ENCODE data around the gene ATRN.
"Not testable (repeated sequence)": the region's sequence is repeated elsewhere in the genome, so short reads cannot be mapped to it uniquely, and the experiment has no call there.

Gene ATRN

DNA sequence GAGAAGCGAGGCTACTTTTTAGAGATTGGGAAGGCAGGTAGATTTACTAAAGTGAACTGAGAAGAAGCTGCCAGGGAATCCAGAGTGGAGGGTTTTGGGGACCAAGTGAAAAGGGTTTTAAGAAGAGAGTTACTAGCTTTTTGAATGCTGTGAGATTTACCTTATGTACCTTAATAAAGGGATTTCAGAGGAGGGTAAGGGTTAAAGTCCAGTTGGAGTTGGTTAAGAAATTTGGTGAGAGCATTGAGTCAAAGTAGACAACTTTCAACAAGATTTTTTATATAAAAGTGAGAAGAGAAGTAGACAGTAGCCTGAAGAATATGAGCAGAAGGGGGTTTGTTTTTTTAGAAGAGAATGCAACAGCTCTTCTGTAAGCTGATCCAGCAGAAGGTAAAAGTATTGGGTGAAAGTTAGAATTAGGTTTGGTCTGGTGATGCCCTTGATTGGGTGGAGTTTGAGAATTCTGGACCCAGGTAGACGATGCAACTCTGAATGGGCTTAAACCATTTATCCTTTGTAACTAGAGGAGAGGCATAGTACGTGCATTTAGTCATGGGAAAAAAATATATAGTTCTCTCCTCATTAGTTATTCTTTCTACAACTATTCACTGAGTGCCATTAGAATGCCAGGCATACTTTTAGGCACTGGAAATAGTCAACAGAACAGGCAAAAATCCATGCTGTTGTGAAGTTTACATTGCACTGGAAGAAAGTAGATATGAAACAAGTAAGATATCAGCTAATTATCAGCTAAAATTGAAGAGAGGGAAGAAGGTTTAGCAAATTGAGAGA, 44.8 kb downstream of the ATRN start:
- no peak for DNase-seq (ENCODE audit: low read depth in 2 of 2)

DNA sequence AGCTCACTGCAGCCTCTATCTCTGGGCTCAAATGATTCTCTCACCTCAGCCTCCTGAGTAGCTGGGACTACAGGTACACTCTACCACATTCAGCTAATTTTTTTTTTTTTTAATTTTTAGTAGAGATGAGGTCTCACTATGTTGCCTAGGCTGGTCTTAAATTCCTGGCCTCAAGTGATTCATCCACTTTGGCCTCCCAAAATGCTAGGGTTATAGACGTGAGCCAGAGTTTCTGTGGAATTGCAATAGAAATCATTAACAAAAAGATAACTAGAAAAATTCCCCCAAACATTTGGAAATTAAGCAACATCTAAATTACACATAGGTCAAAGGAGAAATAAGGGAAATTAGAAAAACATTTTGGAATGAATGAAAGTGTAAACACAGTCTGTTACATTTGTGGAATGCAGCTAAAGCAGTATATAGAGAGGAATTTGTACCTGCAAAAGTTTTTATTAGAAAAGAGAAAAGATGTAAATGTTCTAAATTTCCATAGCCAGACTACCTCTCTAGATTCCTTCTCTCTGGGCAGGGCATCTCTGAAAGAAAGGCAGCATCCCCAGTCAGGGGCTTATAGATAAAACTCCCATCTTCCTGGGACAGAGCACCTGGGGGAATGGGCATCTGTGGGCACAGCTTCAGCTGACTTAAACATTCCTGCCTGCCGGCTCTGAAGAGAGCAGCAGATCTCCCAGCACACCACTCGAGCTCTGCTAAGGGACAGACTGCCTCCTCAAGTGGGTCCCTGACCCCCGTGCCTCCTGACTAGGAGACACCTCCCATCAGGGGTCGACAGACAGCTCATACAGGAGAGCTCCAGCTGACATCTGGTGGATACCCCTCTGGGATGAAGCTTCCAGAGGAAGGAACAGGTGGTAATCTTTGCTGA, 51.3 kb downstream of the ATRN start:
- no peak for DNase-seq (ENCODE audit: low read depth in 2 of 2)

DNA sequence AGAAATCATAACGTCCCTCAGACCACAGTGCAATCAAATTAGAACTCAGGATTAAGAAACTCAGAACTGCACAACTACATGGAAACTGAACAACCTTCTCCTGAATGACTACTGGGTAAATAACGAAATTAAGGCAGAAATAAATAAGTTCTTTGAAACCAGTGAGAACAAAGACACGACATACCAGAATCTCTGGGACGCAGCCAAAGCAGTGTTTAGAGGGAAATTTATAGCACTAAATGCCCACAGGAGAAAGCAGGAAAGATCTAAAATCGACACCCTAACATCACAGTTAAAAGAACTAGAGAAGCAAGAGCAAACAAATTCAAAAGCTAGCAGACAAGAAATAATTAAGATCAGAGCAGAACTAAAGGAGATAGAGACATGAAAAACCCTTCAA, 53.9 kb downstream of the ATRN start:
- DNase-seq (ENCODE audit: low read depth in 2 of 2) = not testable (repeated sequence)

DNA sequence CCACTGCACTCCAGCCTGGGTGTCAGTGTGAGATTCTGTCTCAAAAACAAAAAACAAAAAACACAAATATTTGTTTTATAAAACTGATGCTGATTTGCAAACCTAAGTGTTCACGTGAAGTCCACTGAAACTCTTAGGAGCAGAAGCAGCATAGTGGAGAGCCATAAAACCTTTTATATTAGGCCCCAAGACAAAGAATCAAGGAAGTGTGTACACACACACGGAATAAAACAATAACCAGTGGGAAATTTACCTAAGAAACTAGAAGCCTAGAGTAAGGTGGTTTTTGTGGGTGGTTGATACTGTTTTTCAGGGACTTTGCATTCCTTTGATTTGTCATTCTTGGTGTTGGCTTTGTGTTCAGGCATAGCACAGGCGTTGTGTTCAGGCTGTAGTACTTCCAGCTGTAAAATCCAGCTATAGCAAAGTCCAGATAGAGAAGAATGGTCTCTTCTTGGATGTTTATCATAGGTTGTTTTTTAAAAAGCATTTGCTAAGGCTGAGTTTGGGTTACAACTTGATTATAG, 61.3 kb downstream of the ATRN start:
- DNase-seq (ENCODE audit: low read depth in 2 of 2) = no peak

DNA sequence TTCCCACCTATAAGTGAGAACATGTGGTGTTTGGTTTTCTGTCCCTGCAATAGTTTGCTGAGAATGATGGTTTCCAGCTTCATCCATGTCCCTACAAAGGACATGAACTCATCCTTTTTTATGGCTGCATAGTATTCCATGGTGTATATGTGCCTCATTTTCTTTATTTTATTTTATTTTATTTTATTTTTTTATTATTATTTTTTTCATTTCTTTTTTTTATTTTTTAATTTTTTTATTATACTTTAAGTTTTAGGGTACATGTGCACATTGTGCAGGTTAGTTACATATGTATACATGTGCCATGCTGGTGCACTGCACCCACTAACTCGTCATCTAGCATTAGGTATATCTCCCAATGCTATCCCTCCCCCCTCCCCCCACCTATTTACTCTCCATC, 66.9 kb downstream of the ATRN start:
- not testable (repeated sequence) for DNase-seq (ENCODE audit: low read depth in 2 of 2)

DNA sequence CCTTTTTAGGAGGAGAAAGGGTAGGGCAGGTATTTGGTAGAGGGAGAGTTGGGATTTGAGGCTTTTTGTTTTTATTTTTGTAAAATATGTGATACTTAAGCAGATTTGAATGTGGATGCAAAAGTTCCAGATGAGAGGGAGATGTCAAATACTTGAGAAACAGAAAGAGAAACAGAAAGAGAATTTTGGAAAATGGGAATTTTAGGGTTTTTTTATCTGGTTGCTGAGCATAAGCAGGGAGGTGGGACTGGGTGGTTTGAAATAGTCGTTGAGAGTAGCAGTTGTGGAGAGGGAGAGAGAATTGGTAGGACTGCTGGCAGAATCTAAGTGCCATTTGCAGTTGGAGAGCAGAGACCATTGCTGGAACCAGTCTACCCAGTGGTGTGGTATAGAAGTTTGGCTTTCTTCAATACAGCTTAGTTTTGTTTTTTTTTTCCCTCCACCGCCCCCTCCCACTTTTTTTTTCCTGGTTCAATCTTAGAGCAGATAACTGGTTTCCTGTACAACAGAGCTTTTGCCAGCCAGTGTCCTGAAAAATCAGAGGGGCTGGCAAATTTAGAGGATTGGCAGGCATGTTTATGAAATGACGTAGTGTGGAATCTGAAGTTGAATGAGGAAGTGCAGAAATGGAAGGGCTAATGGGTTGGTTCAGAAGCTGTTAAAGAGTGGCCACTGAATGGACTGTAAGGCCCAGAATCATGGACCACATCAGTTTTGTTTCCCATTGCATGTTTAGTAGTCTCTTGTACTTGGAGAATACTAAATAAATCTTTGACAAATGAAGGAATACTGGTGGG, 68.7 kb downstream of the ATRN start:
- no peak for DNase-seq (ENCODE audit: low read depth in 2 of 2)

DNA sequence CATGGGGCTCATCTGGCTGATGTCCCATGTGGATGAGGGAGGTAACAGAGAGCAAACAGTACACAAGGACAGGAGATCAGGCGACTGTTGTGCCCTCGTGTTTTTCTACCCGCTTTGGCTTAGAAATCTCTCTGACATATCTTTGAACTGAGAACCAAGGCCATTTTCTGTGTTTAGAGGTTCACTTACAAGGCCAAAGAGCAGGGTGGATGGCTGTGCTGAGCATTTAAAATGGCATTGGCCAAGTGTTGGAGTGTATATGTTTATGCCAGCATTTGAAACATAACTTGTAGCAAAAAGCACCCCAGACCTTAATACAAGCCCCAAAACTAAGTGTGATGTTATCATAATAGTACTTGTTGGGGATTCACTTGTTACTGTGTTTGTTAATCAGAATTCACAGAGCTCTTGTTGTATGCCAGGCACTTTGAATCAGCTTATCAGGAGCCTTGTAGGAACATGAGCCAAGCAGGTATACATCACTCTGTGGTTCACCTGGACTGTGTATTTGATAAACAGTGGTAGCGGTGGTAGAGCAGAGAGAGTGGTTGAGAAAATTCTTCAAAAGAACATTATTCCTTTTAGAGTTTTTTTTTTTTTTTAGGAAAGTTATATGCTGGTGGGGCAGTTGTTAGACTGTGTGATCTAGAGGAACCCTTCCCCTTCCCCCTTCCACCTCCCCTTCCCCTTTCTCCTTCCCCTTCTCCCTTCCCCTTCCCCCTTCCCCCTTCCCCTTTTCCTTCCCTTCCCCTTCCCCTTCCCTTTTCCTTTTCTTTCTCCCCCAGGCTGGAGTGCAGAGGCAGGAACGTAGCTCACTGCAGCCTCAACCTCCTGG, 71.3 kb downstream of the ATRN start:
- DNase-seq (ENCODE audit: low read depth in 2 of 2) = no peak

DNA sequence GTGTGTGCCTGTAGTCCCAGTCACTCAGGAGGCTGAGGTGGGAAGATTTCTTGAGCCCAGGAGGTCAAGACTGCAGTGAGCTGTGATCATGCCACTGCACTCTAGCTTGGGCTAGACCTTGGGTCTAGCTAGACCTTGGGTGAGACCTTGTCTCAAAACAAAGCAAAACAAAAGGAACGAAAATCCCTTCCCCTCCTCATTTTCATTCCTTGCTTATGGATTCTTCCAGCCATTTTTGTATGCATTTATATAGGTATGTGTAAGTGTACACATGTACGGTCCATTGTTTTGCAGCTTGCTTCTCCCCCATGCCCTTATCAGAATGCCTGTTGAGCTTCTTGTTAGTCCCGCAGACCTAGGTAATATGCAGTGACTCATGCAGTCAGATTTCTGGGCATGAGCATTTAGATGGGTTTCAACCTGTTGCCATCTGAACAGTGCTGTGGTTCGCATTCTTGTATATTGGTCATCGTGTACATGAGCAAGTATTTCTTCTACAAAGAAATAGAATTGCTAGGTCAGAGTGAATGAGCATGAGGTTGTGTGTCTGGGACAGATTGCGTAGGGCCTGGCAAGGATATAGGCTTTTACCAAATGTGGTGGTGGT, 73.2 kb downstream of the ATRN start:
- no peak for DNase-seq (ENCODE audit: low read depth in 2 of 2)

DNA sequence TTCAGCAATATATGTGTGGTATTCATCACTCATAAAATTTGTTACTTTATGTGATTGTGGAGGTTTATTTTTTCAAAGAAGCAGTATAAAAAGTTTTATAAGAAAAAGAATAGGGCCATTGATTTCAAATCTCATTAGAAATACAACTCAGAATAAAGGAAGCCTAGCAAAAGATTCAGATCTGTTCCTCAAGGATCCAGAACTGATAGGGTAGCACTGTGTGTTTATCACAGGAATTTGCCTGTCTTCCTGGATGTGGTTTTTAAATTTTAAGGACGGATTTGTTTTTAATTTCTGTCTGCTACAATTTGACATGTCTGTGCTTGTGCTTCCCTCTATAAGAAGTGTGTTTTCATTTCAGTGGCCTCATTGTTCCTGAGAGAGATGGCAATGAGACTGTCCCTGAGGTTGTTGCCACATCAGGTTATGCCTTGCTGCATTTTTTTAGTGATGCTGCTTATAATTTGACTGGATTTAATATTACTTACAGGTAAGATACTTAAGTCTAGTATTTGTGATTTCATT, 74.6 kb downstream of the ATRN start:
- DNase-seq (ENCODE audit: low read depth in 2 of 2) = no peak

DNA sequence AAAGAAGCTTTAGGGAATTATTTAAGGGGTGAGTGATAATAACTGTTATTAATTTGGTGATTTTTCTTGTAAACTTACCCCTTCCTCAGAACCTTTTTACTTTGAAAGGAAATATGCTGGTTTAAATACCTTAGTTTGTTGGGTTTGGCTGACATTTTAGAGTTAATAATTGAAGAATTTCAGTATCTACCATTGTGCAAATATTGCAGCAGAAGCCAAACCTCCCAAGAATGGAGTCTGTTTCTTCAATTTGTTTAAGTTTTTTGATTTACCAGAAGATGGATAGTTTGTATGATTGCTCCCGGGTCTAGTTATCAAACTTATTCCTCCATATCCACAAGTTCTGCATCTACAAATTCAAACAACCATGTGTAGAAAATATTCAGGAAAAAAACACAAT, 77.1 kb downstream of the ATRN start:
- no peak for DNase-seq (ENCODE audit: low read depth in 2 of 2)

DNA sequence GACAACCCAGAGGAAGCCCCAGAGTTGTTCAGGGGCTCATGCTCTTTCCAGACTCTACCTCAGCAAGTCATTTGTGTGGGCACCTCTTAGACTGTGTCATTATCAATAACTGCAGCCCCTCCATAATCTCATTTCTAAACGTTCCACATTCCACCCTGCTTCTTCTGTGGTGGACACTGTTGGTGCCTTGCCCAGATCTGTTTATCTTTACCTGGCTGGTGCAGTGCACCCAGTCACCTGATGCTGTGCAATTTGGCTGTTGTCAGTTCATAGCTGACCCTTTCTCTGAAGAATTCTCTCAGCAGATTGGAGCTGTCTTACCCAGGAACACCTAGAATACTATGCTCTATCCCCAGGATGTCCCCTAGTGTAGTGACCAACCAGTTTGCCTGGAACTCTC, 80.0 kb downstream of the ATRN start:
- DNase-seq (ENCODE audit: low read depth in 2 of 2) = no peak

DNA sequence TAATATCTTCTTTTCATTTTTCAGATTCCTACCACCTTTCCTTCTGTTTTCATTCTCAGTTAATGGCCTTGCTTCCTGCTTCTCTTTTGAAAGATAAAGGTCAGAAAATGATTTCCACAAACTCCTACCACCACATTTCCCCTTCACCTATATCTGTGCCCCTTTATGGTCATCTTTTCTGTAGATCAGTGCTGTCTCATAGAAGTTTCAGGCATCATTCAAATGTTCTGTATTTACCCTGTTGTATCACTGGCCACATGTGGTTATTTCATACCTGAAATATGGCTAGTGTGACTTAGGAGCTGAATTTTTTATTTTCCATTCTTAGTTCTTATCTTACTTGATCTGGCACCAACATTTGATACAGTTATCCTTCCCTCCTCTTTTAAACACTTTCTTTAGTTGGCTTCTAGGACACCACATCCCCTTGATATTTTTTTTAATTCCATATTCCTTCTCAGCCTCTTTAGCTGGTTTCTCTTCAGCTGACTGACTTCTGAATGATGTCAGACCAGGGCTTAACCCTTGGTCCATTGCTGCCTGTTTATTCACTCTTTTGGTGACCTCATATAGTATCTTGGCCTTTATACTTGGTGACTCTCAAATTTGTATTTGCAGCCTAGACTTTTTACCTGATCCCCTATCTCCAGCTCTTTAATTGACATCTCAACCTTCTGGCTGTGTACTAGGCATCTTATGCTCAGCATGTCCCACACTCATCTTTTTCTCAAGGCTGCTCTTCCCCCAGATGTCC, 81.0 kb downstream of the ATRN start:
- no peak for DNase-seq (ENCODE audit: low read depth in 2 of 2)

DNA sequence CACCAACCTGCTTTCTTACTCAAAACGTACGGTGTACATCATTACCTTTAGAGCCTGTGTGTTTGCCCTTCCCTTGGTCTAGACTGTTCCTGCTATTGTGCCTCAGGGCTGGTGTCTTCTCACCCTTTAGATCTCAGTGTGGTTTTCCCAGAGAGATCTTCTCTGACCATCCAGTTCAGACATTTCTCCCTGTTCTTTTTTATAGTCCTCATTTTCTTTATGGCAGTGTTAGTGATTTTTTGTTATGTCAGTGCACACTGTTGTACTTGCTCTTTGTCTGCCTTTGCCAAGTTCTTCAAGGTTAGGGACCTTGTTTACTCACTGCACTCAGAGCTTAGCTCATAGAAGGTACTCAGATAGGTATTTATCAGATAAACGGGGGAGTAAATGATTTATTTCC, 82.8 kb downstream of the ATRN start:
- DNase-seq (ENCODE audit: low read depth in 2 of 2) = no peak

DNA sequence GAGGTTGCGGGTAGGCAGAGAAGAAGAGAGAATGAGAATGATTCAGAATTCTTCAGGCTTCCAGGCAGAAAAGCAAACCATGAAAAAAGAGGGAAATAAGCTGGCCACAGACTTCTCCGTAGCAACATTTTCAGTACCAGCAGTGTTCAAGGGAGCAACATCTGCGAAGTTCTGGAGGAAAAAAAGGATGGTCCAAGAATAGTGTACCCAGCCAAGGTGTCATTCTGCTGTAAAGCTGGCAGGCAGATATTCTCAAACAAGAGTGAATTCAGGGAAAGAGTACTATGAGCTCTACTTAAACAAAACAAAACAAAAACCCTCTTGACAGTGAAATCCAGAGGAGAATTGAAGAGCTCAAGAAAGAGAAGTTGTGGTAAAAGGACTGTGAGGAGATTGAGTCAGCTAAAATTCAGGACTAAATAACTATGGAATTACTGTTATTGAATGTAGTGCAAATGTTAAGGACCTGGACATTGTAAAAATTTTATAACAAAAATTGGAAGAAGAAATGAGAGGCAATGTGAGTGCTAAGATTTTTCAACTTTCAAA, 86.5 kb downstream of the ATRN start:
- DNase-seq (ENCODE audit: low read depth in 2 of 2) = no peak

DNA sequence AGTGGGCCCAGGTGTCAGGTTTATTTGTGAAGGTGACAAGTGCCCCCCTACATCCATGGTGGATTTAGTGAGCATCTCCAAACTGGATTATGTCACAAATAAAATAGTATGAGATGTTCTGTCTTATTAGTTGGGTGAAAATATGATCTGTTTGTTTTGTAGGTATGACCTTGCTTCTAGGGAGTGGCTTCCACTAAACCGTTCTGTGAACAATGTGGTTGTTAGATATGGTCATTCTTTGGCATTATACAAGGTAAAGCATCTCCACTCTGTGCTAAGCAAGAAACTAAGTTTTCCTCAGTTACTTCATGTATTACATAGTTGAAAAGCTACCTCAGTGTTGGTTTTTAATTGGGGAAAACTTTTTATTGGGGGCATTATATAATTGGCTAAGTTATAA, 88.4 kb downstream of the ATRN start:
- DNase-seq (ENCODE audit: low read depth in 2 of 2) = no peak

DNA sequence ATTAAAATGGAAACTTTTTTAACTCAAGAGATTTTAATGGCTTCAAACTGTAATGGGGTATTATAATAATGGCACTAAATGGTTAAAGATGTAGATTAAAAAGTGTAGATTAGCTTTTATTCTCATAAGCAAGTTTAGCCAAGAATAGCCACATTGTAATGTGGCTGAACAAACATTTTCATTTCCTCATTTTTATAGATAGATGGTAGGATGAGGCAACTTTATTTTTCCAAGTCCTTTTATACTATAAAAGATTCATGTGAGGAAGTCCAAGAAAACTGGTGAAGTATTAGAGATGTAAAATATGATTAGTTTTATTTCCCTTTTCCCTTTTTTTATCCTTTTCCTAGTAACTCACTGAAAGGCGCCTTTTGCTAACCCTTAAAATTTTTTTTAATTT, 88.8 kb downstream of the ATRN start:
- no peak for DNase-seq (ENCODE audit: low read depth in 2 of 2)

DNA sequence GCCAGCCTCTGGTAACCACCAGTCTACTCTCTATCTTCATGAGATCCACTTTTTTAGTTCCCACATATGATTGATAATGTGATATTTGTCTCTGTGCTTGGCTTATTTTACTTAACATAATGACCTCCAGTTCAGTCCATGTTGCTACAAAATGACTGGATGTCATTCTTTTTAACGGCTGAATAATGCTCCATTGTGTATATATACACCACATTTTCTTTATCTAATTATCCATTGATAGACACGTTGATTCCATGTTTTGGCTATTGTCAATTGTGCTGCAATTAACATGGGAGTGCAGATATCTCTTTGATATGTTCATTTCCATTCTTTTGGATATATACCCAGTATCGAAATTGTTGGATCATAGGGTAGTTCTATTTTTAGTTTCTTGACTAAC, 89.3 kb downstream of the ATRN start:
- DNase-seq (ENCODE audit: low read depth in 2 of 2) = no peak

DNA sequence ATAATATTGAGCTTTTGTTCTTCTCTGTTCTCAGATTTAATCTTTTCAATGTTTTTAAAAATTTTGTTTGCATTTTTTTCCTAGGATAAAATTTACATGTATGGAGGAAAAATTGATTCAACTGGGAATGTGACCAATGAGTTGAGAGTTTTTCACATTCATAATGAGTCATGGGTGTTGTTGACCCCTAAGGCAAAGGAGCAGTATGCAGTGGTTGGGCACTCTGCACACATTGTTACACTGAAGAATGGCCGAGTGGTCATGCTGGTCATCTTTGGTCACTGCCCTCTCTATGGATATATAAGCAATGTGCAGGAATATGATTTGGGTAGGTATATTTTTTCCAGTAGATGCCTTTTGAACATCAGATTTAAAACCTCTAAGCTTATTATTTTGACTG, 89.8 kb downstream of the ATRN start:
- no peak for DNase-seq (ENCODE audit: low read depth in 2 of 2)

DNA sequence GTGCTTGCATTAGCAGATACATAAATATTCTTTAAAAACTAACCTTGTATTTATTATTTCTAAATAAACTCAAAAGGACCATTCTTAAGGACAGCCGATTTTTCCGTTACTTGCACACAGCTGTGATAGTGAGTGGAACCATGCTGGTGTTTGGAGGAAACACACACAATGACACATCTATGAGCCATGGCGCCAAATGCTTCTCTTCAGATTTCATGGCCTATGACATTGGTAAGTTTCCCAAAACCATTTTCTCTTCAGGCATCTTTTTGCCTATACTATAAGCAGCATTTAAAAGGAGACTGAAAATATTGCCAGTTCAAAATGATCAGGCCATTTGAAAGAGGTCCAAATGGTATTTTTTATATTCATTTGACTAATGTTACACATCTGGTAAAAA, 92.3 kb downstream of the ATRN start:
- DNase-seq (ENCODE audit: low read depth in 2 of 2) = no peak

Measured in stimulated activated CD8-positive, alpha-beta memory T cell treated with anti-CD3 and anti-CD28 coated beads, Interleukin-2, amount 100 ng/mL, for 1 hour (primary cell).